HG02759 (cell line): ENCODE data around the gene CBR3.

Experiments used
- ATAC-seq: cut with Tn5 transposase; IDR thresholded peaks from one replicate; pipeline ENCODE4 v1.9.1; 2021; ENCODE audit warnings: mild to moderate bottlenecking, moderate library complexity; ENCODE audit not compliant: unreplicated experiment

CBR3 gene

DNA sequence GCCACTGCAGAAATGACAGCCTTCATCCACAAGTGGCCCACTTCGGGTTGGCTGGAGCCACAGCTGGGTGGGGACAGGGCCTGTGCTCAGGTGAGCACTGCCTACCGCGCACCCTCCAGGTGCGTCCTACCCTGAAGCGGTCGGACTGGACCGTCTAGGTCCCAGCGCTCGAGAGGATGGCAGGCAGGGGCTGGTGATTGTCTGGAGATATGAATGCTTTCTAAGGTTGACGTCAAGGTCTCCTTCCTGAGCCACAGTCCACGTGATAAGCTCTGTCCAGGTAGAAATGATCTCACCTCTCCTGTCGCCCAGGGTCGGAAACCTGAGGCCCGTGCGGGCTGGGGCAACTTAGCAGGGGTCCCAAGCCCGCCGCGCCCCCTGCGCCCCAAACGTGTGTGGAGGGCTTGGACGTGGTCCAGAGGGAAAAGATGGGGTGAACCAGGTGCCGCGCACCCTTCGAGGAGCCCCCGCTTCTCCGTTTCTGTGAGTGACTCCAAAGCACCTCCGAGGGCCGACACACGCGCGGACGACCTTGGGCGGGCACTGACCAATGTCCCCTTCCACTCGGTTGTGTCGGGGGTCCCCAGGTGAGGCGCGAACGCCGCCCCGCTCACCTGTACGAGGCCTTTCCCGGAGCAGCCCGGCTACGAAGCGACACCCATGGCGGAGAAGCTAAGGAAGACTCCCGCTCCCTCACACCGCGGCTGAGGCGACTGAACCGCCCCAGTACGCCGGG, 20.9 kb downstream of the CBR3 start:
- no peak for ATAC-seq

- peak; percentile 90 for ATAC-seq
Observed at GRCh38 chr21:36156339-36156814, 21.5 kb downstream of the CBR3 start.

GRCh38 chr21:36156815-36157670, 22.2 kb downstream of the CBR3 start, which contains the start of gene DOP1B:
DOP1B (plus strand) TSS chr21:36156824; CDS start chr21:36164734, 7,910 bp downstream.
- peak; percentile 28 for ATAC-seq

DNA sequence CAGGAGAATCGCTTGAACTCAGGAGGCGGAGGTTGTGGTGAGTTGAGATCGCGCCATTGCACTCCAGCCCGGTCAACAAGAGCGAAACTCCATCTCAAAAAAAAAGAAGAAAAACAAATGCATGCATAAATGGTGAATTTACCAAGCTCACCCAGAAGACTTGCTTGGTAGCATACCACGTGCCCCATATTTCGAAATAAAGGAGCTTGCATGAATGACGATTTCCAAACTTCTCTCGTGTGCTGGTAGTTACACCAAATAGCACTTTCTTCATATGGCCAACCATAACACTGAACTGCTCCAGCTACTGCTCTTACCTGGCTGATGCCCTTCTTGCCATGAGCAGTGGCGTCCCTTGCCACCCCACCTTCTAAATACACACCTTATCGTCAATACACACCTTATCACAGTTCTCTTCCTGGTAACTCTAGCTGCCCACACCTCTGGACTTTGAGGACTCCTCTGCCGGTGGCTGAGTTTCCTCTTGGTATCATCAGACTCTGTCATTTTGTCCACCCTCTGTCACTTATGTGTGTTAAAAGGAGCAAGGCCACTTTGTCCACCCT, 24.6 kb downstream of the CBR3 start:
- no peak for ATAC-seq

DNA sequence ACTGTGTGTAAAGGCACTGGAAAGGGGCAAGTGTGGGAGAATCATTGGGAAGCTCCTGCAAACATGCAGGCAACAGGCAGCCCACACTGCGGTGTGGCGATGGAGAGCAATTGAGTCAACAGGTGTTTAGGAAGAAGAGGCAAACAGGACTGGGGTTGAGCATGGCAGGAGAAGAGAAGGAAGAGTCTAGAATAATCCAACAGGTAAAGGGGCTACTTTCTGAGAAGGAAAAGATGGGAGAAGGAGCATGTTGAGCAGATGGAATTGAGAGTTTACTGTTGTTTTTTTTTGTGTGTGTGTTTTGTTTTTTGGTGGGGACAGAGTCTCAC, 25.9 kb downstream of the CBR3 start:
- no peak for ATAC-seq

DNA sequence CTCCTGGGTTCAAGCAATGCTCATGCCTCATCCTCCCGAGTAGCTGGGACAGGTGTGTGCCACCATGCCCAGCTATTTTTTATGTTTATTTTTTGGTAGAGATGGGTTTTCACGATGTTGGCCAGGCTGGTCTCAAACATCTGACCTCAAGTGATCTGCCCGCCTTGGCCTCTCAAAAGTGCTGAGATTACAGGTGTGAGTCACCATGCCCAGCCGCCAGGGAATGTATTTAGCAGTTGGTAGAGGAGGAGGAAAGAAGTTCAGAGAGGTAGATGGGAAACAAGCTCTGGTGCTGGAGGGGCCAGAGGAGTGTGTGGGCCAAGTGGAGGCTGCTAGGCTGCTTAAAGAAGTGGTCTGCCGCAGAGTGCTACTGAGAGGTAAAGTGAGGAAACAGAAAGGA, 27.8 kb downstream of the CBR3 start:
- no peak for ATAC-seq

DNA sequence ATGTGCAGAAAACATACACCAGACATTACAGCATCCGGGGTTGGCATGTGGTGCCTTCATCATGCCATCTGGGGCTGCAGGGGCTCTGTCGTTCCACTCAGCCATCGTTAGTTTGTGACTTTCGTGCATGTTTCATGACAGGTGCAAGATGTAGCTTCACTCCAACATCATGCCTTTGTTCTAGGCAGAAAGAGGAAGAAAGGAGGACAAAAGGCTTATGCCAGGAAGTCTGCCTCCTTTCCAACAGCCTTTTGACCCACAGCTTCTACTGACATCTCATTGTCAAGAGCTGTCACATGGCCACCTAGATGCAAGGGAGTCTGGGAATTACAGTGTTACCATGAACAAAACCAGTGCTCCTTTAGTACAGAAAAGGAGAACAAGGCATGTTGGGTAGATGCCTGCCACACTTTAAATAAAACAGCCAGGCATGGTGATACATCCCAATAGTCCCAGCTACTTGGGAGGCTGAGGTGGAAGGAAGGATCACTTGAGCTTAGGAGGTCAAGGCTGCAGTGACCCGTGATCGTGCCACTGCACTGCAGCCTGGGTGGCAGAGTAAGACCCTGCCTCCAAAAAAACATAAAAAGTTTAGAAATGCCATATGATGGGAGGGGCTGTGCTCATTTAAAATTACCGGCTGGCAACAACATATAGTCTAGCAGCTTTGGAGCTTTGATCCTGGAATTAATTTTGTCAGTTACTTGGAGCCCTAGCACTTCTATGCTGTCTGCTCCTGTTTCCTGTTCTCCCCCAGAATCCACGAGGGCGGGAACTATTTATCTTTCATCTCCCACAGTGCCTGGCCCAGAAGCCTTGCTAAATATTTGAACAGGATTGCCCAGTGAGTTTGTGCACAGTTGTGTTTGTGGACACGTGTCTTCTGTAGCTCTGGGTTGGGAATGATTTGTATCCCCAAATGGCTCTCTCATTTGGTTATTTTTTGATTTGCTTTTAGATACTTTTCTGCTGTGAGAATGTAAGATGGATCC, 29.2 kb downstream of the CBR3 start:
- ATAC-seq, result no peak

GRCh38 chr21:36165356-36165755, 30.5 kb downstream of the CBR3 start:
- no peak for ATAC-seq

DNA sequence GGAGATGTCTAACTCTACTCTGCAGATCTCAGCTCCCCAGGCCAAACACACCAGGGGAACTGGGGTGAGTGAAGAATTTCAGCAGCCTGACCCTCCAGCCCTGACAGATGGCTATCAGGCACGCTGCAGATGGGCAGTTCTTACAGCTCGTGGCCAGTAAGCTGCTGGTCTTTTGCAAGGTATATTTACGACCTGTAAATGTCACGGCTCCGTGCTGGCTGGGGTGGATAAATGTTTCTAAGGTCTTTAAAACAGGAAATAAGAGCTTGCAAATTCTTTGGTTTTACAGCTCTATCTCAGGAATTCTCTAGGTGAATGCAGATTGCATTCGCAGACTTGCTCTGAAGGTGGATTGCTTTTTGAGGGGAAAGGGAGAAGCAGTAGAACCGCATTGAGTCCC, 31.8 kb downstream of the CBR3 start:
- no peak for ATAC-seq

DNA sequence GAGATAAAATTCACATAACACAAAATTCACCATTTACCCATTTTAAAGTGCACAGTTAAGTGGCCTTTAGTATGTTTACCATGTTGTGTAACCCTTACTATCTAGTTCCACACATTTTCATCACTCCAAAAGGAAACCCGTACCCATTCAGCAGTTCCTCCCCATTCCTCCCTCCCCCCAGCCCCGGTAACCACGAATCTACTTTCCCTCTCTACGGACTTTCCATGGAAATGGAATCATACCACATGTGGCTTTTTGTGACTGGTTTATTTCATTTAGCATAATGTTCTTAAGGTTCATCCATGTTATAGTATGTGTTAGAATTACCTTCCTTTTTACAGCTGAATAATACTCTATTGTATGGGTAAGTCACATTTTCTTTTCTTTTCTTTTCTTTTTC, 32.7 kb downstream of the CBR3 start:
- ATAC-seq, result no peak

GRCh38 chr21:36169470-36170128, 34.7 kb downstream of the CBR3 start:
- ATAC-seq, result no peak

DNA sequence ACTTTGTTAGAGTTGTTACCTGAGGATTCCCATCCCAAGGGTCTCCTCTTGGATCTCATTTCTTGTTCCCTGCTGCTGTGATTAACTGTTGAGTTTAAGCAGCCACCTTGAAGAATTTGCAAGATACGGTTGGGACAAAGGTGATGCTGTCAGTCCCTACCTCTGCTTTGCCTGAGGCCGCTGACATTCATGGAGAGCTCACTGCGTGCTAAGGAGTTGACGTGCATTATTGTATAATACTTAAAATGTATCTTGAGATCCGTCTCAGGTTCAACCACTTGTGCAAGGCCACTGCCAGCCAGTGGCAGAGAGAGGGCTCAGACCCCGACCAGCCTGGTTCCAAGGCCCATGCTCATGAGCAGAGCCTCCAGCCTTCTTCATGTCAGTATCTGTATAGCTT, 35.9 kb downstream of the CBR3 start:
- no peak for ATAC-seq

GRCh38 chr21:36171336-36171735, 36.5 kb downstream of the CBR3 start:
- no peak for ATAC-seq

GRCh38 chr21:36171741-36172331, 37.0 kb downstream of the CBR3 start:
- no peak for ATAC-seq

- ATAC-seq, result no peak
Observed at GRCh38 chr21:36174780-36175179, 39.9 kb downstream of the CBR3 start.

DNA sequence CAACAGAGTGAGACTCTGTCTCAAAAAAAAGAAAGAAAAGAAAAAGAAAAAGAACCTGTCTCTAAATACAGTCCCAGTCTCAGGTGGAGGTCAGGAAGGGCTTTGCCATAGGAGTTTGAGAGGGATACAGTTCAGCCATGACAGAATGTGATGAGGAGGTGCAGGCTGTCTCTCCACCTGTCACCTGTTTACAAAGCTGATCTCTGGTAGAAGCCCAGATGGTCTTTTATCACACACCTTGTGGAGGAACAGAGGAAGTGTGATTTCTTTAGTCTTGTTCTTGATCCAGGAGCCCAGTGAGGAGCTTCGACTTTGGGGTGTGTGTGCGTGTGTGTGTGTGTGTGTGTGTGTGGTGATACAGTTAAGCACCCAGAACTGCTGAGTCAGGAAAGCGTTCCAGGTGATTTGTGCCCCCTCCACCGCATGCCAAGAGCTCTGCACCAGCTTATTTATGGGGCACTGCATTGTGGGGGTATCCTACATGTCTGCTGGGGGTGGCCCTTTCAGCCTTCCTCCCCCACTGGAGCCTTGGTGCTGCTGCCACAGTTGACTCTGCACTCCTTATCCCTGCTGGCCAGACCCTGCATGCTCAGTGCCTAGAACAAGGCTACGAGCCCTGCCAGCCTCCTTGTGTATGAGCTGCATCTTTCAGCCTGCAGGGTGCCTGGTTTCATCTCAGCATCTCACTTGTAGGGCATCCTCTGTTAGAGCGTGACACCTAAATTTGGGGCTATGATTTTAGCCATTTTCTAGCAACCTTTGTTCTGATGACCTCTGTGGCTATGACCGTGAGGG, 41.1 kb downstream of the CBR3 start:
- ATAC-seq, result no peak

GRCh38 chr21:36178349-36178748, 43.5 kb downstream of the CBR3 start:
- ATAC-seq, result no peak

GRCh38 chr21:36179145-36179544, 44.3 kb downstream of the CBR3 start:
- no peak for ATAC-seq

- no peak for ATAC-seq
Observed at GRCh38 chr21:36180963-36181362, 46.1 kb downstream of the CBR3 start.
